ENCODE results near the gene LIMD2.

LIMD2 gene

DNA sequence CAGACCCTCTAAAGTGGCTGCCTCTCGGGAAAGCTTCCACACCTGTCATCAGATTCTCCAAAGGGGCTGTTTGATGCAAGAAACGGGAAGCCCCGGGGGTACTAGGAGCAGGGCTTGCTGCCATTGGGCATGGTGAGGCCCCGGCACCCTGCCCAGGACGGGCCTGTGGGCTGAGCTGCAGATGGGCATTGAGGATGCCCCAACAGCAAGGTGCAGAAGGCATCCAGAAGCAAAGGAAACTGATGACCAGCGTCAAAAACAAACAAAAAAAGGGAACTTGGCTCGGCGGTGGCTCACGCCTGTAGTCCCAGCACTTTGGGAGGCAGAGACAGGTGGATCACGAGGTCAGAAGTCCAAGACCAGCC is 1.5 kb upstream of the LIMD2 start:
- no peak for DNase-seq (ENCODE audit: low read depth)

DNA sequence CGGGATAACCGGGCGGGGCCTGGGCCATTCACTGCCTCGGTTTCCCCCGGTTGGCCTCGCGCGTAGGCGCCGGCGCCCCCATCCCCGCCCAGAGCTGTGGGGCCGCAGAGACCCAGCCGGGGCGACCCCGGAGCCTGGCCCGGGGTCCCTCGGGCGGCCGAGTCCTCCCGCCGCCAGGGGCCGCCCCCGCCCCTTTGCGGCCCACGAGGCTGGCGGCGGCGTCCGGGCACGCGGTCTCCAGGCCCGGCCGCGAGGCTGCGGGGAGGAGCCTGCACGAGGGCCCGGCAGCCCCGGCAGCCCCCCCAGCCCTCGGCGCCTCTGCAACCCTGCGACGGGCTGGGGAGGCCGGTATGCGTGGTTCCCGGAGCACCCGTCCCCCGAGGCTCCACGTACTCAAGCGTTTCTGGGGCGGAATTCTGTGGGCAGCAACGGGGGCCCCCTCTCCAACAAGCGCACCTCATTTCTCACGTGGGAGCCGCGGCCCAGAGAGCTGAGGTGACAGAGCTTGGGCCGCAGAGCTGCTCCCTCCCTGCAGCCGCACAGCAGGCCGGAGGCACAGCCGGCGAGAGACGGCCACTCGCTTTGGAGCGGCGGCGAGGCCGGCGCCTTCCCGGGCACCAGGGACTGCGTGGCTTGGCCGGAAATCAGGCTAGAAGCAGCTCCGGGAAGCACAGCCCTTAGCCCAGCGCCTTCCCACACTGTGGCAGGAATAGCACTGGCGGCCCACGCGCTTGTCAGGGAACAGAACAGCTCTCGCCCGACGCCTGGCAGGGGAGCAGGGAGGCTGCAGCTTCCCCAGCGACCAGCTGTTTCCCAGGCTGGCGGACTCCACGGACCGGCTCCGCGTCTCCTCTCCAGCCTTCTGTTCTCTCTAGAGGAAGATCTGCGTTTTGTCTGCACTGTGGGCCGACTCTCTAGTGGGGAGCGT is 867 bp upstream of the LIMD2 start:
- peak; percentile 51 for DNase-seq (ENCODE audit: low read depth)

DNA sequence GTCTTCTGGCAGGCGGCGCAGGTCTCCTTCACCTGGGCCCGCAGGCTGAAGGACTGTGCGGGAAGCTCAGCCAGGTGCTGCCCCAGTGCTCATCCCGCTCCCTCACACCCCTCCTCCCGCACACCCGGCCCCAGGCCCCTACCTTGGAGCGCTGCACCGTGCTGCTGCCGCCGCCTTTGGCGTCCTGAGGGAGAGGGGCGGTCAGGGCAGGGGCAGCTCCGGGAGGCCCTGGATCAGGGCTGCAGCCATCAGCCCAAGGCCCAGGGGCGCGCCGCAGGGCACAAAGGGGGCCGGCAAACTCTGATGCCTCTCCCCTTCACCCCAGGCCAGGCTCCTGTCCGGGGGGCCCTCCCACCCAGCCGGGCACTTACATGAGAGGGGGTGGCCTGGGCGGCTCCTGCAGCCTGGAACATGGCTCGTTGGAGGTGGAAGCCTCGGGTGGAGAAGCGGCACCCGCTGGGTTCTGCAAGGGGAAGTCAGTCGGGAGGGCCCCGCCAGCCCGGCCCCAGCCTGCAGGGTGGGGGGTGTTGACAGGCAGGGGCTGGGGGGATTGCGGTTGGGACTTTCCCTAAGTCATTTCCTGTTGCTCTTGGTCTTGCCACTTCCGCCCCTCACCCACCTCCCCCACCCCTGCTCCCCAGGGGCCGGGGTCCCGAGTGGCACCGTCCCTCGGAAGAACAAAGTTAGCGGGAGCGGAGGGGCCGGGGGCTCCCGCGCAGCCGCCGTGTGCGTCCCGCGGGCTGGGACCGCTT is 863 bp downstream of the LIMD2 start:
- DNase-seq (ENCODE audit: low read depth), result peak; percentile 78

DNA sequence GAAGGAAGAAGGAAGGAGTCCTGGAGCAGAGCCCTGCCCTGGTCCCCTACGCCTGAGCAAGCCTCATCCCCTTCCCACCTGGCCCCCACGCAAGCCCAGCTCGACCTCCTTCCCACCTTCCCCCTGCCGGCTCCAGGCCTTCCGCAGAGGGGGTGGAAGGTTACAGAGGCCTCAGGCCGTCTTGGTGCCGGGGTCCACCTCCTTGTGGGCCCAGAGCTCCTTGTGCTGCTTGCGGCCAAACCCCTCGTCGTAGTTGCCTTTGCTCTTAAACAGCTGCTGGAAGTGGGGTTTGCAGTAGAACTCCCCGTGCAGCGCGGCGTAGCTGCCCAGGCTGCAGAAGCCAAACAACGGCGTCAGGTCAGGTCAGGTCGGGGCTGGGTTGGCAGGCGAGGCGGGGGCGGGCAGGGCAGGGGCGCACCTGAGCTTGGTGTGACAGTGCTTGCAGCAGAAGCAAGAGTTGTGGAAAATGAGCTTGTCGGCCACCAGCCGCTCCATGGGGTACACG is 1.5 kb downstream of the LIMD2 start:
- DNase-seq (ENCODE audit: low read depth), result no peak

DNA sequence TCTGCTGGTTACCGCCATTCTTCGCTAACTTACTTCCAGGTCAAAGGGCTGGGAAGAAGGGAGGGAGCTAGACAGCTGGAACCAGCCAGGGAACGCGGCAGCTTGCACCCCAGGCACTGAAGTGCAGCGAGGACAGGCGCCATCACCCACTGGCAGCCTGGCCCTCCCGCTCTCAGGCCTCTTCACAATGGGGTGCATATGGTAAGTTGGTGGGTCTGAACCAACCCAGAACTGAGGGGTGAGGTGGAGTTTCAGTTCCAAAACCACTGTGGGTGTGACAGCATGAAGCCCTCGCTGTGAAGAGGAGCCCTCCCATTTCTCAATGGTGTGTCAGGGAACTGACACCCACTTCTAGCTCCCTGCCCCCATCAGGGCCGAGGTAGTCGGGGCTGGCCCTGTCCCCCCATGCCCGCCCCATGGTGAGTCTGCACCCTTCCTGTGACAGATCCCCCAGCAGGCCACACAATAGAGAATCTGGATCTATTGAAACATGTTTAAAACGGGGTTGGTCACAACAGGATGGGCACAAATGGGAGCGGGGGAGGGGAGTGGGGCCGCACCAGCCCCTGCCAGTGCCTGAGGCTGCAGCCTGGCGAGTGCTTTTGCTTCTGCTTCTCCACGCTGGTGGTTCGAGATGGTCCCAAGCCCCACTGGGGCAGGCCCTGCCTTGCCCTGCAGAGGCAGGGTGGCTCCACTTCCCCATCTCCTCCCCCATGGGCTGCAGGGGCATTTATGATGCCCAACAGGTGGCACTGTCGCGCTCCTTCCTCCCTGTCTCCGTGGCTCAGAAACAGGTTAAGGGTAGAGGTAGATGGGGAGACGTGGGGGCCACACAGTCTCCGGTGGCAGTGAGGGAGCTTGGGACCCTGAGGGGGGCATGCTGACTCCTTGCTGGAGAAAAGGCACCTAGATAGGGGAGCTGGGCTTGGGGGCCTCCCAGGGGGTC is 2.3 kb downstream of the LIMD2 start:
- peak; percentile 53 for DNase-seq (ENCODE audit: low read depth)

DNA sequence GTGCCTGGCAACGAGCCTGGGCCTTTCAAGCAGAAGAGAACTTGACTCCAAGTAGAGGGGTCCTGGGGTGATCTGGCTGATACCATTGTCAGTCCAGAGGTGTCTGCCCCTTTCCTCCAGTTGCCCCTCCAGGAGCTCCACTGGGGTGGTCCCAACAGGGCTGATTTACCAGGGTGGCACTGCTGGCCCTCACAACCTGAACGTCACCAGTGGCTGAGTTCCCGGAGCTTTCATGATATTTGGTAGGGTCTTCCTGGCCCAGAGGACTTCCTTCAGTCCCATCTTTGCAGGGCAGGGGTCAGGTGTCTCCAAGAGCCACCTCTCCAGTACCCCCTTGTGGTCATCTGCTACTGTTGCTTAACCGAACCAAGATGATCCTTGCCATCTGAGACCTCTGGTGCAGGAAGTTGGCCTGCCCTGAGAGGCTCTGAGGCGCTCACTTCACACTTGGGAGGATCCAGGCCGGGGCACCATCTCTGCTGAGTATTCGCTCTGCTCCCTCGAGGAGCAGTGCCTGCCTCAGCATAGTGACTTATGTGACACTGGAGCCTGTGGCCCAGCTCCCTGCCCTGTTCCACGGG is 3.5 kb downstream of the LIMD2 start:
- no peak for DNase-seq (ENCODE audit: low read depth)

DNA sequence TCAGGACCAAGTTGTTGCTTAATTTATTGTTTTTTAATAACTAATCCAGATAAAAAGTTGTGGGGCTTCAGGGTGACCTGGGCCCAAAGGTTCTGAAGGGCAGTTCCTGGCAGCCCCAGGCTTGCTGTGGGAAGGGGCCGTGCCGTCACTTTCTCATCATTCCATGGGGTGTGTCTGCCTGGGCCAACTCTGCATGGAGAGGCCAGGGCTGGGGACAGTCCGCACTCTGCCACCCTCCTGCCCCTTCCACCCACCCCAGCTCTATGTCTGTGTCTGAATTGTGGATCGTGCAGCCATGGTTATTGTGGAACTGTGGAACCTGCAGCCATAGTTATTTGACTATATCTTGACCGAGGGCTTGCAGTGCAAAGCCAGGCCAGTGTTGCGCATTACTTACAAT is 4.0 kb downstream of the LIMD2 start:
- no peak for DNase-seq (ENCODE audit: low read depth)

DNA sequence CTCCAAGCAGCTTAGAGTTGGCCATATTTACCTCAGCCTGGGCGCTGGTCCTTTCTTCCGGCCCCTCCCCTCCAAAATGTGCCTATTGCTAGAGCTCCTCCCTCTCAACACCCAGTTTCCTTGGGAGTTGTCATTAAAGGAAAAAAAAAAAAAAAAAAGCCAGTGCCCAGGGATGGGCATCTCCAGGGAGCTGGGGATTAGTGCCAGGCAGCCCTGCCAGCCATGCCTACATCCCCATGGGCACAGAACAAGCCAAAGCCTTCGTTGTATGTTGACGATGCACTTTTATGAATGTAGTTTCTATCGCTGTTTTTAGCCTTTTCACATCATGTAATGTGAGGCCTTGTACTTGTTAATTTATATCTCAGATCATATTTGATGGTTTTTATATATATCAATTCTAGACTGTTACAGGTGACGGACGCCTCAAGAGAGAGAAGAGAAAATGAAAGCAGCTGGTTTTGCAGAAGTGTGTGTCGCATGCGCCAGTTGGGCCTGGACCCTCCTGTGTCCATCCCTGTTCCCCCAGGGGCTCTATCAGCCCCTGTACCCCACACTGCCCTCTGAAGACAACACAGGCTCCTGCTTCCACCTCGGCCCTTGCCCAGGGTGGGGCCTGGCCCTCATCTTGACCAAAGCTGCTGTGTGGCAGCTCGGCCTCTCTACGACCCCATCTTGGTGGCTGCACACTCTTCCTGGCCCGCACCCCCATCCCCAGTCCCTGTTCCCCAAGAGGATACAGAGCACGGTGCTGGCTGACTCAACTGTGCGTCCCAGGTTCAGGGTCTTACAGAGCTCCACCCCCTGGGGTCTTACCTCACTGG is 4.8 kb downstream of the LIMD2 start:
- DNase-seq (ENCODE audit: low read depth), result no peak

DNA sequence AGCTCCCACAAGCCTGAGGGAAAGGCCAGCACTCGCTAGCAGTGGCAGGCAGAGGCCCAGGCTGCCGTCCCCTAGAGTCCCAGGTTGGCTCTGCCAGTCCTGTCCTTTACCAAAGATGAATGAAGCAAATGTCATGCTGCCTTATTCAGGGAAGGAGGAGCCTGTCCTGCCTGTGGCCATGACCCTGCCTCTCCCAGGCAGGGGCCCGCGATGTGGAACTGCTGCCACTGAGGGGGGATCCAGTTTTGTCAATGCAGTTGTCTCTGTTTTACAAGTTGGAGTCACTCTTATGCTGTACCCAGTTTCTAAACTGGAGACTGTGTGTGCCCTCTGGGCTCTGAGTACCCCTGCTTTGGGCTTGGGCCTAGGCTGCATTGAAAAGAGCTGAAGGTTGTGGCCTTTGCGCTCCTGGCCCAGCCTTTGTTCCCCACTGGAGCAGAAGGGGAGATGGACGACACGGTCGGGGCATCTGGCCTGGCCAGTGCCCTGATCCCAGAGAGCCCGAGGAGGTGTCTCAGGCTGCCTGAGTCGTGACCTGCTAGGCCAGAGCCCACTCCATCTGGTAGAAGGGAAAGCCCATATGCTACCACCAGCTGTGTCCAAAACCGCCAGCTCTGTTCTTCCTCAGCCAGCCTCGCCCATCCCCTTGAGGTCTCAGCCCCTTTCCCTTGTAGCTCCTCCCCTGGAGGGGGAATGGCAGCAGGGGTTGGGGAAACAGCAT is 5.5 kb downstream of the LIMD2 start:
- no peak for DNase-seq (ENCODE audit: low read depth)

DNA sequence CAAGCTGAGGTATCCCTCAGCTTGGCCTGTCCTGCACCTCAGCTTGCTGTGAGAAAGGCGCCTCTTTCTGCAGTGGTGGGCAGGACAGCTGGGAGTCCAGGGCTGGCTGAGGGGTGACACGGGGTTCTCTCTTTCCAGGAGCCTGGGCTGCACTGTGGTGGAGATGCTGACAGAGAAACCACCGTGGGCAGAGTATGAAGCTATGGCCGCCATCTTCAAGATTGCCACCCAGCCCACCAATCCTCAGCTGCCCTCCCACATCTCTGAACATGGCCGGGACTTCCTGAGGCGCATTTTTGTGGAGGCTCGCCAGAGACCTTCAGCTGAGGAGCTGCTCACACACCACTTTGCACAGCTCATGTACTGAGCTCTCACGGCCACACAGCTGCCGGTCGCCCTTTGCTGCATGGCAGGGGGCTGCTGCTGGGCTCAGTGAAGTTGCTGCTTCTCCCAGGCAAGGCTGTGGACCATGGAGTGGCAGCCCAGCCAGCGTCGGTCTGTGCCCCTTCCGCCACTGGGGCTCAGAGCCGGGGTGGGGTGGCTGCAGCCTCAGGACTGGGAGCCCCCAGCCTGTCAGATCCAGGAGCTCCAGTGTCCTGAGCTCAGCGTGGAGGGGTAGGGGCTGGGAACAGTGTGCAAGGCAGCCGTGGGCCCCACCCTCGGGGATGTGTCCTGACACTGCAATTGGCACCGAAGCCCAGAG is 6.4 kb downstream of the LIMD2 start:
- no peak for DNase-seq (ENCODE audit: low read depth)

DNA sequence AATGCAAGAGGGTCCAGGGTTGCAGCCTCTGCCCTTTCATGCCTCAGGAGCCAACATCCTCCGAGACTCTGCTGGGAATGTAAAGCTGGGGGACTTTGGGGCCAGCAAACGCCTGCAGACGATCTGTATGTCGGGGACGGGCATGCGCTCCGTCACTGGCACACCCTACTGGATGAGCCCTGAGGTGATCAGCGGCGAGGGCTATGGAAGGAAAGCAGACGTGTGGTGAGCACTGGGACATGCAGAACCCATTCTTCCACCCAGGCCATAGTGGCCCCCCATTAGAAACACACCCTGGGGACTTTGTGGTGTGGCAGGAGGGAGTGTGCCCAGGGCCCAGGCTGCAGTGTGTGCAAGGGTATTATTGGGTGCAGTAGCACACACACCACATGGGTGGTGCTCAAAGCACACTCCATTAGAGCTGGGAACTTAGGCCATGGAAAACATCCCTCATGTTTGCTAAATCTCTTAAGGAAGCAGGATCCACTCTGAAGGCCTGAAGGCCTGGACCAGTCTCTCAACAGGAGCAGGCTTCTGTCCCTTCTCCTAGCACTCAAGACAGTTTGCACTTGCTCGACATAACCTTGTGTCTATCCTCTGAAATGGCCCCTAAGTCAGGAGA is 7.6 kb downstream of the LIMD2 start:
- DNase-seq (ENCODE audit: low read depth), result no peak

DNA sequence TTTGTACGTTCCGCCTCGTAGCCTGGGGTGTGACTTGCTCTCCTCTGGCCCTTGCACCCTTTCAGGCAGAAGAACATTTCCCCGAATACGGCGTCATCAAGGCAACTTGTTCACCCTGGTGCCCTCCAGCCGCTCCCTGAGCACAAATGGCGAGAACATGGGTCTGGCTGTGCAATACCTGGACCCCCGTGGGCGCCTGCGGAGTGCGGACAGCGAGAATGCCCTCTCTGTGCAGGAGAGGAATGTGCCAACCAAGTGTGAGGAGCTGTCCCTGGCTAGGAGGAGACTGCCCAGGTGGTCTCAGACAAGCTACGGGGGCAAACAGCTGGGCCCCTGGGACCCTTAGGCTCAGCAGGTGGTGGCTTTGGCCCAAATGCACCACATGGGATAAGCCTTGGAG is 10.4 kb downstream of the LIMD2 start:
- no peak for DNase-seq (ENCODE audit: low read depth)

DNA sequence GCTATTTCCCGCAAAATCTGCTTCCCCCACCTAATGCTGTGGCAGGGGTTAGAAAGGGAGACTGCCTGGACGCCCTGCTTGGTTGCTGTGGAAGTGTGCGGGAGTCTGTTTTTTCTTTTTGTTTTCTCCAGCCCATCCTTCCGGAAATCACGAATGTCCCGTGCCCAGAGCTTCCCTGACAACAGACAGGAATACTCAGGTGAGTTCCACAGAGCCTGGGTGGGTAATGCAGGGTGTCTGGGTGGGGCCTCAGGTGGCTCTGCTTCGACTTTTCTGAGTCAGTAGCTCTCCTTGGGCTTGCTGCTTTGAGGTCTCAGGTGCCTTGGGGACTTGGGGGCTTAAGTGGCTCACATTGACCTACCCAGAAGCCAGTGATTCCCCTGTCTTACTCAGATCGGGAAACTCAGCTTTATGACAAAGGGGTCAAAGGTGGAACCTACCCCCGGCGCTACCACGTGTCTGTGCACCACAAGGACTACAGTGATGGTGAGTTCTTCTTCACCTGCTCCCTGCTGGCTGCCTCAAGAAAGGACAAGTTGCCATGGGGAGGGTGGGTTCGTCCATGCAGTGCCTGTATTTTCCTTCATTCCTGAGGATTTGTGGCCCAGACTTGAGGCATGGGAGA is 11.4 kb downstream of the LIMD2 start:
- no peak for DNase-seq (ENCODE audit: low read depth)

DNA sequence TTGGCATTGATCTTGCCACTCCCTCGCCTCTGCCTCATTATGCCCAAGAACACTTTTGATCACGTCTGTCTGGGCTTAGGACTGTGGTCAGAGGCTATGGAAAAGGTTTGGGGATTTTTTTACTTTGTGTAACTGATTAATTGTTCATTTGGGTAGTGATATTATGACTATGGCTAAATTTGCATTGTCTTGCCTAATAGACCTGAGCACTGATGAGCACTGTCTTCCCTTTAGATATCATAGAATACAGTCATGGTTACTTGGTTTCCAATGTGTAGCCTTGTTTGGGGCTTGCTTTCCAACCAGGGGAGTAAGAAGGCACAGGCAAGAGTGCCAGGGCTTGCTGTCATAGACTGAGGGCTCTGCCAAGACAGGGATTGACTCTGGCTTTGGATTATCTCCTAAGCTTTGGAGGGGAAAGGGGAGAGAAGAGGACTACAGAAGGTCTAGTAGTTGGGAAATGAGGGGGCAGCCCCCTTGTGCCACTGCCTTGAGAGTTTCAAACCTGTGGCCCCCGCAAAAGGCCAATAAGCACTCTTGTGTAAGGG is 13.7 kb downstream of the LIMD2 start:
- no peak for DNase-seq (ENCODE audit: low read depth)

DNA sequence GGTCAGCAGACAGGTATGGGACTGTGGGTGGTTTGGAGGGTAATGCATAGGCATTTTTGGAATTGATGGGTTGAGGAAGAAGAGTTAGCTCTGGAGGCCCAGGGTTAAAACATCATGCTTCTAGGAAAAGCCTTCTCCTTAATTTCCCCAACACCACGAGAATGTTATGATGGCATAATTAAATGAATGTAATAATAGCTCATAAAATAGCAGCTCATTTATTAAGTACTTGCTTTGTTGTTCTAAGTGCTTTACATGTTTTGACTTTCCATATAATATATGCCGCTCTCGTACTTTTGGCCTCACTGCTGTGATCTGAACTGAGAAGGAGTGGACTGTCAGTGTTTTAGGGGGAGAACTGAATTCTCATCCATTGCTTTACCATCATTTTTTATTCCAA is 14.3 kb downstream of the LIMD2 start:
- no peak for DNase-seq (ENCODE audit: low read depth)

DNA sequence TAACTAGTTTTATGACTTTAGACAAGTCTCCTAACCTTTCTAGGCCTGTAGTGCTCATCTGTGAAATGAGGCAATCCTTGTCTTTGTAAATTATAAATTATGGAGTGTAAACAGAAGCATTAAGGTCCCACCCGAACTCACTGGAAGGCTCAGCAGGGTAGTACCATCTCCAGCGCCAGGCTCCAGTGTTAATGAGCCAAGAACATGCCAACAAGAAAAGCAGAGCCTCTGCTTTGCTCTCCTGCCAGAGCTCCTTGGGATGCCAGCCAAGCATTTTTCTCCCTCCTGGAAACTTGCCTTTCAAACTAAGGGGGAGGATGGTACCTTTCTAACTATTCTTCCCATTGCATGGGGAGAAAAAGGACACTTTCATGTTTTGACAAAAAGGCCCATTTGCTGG is 14.9 kb downstream of the LIMD2 start:
- DNase-seq (ENCODE audit: low read depth), result no peak

DNA sequence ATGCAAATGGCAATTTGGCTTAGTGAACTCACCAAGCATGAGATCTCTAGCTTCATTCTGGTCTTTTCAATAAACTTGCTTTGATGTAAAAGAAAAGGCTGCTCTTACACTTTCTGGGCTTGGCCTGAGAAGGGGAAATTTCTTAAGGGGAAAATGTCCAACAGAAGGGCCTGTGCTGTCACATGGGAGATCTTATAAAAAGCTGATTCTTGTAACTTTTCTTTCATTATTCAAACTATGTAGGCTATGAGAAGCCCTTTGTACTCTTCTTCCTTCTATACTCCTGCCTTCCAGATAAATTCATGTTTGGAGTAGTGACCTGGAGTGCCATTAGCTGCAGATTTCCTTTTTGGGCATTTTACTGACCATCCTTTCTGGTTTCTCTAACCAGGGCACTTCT is 16.9 kb downstream of the LIMD2 start:
- no peak for DNase-seq (ENCODE audit: low read depth)

DNA sequence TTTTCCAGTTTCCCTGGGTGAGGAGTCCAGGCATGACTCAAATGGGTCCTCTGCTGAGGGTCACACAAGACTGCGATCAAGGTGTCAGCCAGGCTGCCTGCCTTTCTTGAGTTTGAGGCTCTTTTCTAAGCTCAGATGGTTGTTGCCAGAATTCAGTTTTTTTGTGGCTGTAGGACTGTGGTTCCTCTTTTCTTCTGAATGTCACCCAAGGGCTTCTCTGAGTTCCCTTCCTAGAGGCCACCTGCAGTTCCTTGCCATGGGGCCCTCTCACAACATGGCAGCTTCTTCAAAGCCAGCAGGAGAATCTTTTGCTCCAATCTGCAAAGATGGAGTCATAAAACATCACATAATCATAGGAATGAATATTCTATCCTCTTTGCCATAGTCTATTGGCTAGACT is 17.5 kb downstream of the LIMD2 start:
- no peak for DNase-seq (ENCODE audit: low read depth)

Measured in stimulated activated CD8-positive, alpha-beta memory T cell treated with anti-CD3 and anti-CD28 coated beads, Interleukin-12 subunit alpha, Interleukin-12 subunit beta, amount 100 ng/mL, for 4 hours (primary cell).